OCI-LY3 (cell line): ENCODE data around the gene AGBL4.

Experiments
- EZH2phosphoT487 ChIP-seq: fragments of 200-600 bp; shearing (Covaris generic); IDR thresholded peaks from 2 replicates; pipeline ENCODE4 v1.6.1; 2018; ENCODE audit warnings: antibody characterized with exemption, mixed run types, low read depth
- TF ChIP-seq, protein P1 (sequence below): fragments of 200-600, 300-600 bp; sonication (generic); IDR thresholded peaks from 2 replicates; pipeline ENCODE4 v1.5.1; 2014; ENCODE audit warnings: antibody characterized with exemption, low read length, low read depth

GRCh38 chr1:48704736-48705135 lies 1319.0 kb downstream of the AGBL4 start:
- TF ChIP-seq, protein P1, sequence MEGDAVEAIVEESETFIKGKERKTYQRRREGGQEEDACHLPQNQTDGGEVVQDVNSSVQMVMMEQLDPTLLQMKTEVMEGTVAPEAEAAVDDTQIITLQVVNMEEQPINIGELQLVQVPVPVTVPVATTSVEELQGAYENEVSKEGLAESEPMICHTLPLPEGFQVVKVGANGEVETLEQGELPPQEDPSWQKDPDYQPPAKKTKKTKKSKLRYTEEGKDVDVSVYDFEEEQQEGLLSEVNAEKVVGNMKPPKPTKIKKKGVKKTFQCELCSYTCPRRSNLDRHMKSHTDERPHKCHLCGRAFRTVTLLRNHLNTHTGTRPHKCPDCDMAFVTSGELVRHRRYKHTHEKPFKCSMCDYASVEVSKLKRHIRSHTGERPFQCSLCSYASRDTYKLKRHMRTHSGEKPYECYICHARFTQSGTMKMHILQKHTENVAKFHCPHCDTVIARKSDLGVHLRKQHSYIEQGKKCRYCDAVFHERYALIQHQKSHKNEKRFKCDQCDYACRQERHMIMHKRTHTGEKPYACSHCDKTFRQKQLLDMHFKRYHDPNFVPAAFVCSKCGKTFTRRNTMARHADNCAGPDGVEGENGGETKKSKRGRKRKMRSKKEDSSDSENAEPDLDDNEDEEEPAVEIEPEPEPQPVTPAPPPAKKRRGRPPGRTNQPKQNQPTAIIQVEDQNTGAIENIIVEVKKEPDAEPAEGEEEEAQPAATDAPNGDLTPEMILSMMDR = no peak
- TF ChIP-seq EZH2phosphoT487 = no peak
